Hypothalamus (tissue), 51 donors: ENCODE measurements around the gene SGMS1.
A peak's percentile ranks its signal among the peaks of the same experiment; 100 is the strongest.
"Not testable (repeated sequence)": the region's sequence is repeated elsewhere in the genome, so short reads cannot be mapped to it uniquely, and the experiment has no call there.

Experiments
- DNase-seq, 51 donors: peaks; one replicate each; lab custom pipeline; 2025; lab: John Stamatoyannopoulos, UW

Gene SGMS1

DNA sequence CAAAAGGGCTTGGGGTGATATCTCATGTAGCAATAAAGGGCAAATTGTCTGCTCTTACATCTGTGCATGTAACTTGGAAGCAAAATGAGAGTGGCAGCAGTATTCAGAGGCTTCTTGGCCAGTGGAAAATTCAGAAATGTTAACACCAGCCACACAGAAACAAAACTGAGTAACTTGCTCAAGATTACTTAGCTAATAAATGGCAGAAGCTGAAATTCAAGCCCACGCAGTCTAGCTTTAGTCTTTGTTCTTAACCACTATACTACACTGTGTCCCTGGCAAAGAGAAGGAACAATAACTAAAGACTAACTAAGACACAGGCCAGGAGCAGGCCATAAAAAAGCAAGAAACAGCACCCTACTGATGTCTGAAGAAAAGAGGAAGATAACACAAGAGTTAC lies 186.5 kb downstream of the SGMS1 start:
- DNase-seq, result no peak

DNA sequence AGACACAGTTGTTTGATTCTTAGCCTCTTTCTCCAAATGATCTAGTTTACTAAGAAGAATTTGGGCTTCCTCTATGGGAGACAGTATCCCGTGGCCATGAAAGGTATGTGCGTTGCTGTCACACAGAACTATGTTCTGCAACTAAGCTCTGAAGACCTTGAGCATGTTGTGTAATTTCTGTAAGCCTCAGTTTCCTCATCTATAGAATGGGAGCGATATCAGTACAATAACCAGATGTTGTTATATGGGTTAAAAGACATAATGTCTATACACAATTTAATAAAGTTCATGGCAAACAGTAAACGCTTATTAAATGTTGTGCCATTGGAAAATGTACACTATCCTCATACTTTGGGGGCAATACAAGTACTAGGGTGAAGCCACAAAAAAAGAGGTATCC lies 187.0 kb downstream of the SGMS1 start:
- DNase-seq, result no peak

DNA sequence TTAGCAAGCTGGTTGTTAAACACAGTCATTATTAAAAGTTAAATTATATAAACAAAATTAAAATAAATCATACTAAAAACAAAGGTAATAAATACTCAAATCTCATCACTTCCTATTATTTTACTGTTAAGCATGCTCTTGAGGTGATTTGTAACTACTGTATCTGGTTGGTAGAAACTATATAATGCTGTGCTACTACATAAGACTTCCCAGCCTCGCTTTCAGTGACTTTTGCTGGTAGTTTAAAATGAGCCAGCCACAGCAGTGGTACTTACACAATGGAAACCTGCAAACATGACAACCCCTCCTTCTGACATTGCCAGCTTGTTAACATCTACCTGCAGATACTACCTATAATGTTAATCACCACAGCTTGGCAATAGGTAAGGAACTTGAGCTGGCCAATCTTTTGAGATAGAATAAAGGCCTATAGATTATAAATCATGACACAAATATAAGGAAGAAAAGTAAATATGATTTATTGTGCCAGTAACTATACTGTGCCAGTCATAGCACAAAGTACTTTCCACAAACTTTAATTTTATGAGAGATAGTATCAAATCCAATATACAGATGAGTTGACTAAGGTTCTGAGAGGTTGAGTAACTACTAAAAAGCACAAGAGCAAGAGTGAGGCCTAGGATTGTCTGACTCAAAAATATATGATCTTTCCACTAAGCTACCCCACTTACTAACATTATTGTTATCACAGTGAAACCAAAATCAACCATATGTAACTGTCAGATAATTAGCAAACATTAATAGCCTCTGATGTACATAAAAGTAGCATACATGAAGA lies 191.3 kb downstream of the SGMS1 start:
- no peak for DNase-seq

- DNase-seq, result no peak
Observed at GRCh38 chr10:50431791-50432190, 192.0 kb downstream of the SGMS1 start.

DNA sequence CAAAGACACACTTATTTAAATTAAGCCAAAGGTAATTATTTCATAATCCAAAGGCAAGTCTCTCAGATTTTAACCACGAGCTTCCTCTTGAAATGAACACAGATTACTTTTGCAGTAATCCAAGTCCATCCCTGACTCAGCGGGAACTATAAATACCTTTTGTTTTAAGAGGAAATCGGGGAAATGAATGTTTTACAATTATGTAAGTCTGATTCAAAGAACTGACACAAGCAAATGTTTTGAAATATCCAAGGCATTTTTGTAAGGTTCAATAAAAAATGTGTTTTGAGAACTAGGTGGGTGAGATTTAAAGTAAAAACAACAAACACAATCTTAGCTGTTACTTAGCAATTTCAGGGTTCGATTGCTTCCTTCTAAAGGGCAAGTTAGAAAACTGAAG lies 192.6 kb downstream of the SGMS1 start:
- peak in 1 of 51 donors; percentile 39 for DNase-seq

DNA sequence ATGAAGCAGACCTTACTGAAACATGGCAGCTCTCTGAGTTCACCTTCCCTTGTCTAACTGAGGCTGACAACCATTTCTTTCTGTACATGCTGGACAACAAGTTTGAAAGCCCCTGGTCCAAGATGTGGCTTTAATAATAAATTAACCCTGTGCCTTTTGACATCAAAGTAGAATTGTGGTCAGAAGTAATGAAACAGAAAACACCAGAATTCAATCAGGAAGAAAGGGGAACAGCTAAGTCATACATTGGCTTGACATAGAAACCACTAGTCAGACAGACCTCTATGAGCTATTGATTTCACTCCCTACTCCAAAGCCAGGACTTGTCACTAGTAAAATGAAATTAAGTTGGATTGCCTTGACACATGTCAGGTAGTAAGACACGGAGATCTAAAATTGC lies 197.3 kb downstream of the SGMS1 start:
- DNase-seq, result no peak

DNA sequence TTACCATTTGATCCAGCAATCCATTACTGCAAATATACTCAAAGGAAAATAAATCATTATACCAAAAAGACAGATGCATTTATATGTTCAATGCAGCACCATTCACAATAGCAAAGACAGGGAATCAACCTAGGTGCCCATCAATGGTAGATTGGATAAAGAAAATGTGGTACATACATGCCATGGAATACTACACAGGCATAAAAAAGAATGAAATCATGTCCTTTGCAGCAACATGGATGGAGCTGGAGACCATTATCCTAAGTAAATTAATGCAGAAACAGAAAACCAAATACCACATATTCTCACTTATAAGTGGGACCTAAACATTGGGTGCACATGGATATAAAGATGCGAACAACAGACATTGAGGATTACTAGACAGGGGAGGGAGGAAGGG lies 198.5 kb downstream of the SGMS1 start:
- DNase-seq, result not testable (repeated sequence)

GRCh38 chr10:50423448-50423847 lies 200.3 kb downstream of the SGMS1 start:
- DNase-seq, result no peak

DNA sequence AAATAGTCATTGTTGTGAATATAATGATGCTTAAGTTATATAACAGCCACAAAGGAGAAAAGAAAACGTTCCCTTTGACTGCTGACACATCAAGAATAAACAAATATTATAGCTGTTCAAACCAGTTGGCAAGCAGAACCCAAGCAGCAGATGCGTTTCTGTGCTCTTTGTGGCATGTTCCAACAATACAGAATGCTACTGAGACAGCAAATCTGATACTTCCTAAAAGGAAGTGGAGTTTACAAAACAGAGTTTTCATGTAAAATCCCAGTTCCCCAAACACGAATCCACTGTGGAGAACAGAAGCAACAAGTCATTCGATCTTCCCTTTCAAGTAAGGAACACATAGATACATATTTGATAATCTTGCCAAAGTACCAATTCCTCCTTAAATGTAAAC lies 201.5 kb downstream of the SGMS1 start:
- DNase-seq, result peak in 5 of 51 donors; percentile 11 to 58 (median 19)

GRCh38 chr10:50421026-50421719 lies 202.6 kb downstream of the SGMS1 start:
- peak in 10 of 51 donors; percentile 6 to 42 (median 14) for DNase-seq

GRCh38 chr10:50420196-50420595 lies 203.6 kb downstream of the SGMS1 start:
- DNase-seq, result no peak

DNA sequence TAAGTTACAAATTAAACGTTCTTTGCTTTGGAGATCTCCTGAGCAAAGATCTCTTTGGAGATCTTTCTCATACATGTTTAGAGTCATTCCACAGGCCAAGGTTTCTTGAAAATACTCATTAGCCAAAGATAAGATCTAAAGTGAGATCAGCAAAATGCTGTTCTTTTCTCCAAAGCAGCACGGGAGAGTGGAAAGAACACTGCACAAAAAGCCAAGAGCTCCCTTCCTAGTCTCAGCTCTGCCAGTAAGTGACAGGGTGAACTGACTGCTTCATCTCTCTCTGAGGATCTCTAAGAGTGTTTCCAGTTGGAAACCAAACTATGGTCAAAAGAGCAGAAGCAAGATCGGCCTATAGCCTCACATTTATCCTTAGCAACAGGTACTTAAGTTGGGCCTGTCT lies 204.0 kb downstream of the SGMS1 start:
- no peak for DNase-seq

DNA sequence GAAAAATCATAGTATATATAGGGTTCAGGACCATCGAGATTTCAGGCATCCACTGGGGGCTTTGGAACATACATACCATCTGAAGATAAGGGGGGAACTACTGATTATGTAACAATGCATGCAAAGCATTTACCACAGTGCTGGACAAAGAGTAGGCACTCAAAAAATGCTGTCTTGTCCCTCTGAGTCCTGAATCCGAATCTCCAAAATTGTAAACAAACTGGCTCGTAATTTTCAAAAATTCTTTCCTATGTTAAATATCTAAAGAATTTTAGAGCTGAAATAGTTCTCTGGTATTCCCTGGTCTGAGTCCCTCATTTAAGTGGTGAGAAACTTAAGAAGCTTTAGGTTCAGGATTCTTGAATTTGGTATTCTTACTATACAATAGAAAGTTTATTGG lies 204.7 kb downstream of the SGMS1 start:
- no peak for DNase-seq

GRCh38 chr10:50417886-50418830 lies 205.6 kb downstream of the SGMS1 start:
- DNase-seq, result peak in 35 of 51 donors; percentile 10 to 77 (median 36)

GRCh38 chr10:50417486-50417885 lies 206.3 kb downstream of the SGMS1 start:
- peak in 8 of 51 donors; percentile 8 to 72 (median 20) for DNase-seq

GRCh38 chr10:50416881-50417280 lies 206.9 kb downstream of the SGMS1 start:
- DNase-seq, result no peak

GRCh38 chr10:50416181-50416824 lies 207.5 kb downstream of the SGMS1 start:
- DNase-seq, result no peak

- DNase-seq, result no peak
Observed at GRCh38 chr10:50415292-50415691, 208.5 kb downstream of the SGMS1 start.

DNA sequence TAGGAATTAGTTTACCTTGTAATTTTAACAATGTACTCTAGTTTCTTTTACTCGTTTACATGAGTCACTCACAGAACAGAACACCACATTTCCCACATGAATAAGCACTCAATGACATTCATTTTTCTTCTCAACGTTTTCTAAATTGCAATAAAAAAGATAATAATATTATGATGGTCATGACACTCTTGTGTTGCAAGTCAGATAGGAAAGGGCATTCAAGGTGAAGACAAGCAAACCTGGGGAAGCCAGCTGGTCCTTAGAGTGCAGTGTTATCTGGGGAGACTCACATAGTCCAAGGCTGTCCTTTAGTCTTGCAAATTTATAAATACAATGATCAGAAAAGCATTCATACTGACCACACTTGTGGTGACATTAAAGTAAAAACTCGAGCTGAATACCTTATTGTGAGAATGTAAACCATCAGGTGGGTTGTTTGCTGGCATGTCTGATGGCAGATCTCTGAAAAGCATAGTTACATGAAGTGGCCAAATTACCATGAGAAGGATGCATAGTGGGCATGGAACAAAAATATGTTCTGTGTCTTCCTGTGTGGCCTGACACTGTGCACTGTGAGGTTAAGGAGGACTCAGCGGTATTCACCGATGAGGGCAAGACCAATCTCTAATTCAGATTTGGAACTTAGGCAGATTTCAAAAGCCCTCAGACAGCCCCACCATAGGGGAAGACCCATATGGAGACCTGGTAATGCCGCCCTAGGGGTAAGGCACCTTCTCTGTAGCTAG lies 213.5 kb downstream of the SGMS1 start:
- no peak for DNase-seq
